CD4-positive, alpha-beta T cell treated with Interleukin-4 for 1 hour (primary cell): Measurements from ENCODE around the gene HTRA3.

Experiments used
- DNase-seq, 2 donors: peaks; one replicate each; pipeline ENCODE4 v3.0.0-alpha.2; 2020 to 2022

HTRA3 gene

DNA sequence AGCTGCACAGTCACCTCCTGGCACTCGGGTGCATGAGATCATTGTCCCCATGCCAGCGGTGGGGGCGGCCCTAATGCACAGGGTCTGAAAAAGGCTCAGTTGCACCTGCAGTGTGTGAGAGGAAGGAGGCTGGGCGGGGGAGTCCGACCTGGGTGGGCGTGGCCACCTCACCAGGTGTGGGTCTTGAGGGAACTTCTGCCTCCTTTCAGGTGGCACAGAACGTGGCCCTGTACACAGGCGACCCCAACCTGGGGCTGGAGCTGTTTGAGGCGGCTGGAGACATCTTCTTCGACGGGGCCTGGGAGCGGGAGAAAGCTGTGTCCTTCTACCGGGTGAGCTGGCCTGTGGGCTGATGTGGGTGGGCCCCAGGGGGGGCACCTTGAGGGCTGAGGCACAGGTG is 34.3 kb upstream of the HTRA3 start:
- no peak for DNase-seq

DNA sequence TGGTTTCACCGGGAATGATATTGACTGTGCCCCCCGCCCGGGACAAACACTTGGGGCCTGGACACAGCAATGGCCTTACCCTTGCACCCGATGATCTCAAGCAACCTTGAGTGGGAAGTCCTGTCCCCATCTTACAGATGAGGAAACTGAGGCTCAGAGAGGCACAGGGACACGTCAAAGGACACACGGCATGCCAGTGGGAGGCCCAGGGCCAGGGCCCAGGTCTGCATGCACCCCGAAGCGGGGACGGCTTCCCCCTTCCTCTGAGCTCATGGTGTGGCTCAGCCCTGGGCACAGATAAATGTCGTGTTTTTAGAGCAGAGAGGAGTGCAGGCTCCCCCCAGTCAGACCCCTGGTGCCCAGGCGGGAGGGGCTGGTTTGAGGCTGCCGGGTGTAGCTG is 33.9 kb upstream of the HTRA3 start:
- no peak for DNase-seq

DNA sequence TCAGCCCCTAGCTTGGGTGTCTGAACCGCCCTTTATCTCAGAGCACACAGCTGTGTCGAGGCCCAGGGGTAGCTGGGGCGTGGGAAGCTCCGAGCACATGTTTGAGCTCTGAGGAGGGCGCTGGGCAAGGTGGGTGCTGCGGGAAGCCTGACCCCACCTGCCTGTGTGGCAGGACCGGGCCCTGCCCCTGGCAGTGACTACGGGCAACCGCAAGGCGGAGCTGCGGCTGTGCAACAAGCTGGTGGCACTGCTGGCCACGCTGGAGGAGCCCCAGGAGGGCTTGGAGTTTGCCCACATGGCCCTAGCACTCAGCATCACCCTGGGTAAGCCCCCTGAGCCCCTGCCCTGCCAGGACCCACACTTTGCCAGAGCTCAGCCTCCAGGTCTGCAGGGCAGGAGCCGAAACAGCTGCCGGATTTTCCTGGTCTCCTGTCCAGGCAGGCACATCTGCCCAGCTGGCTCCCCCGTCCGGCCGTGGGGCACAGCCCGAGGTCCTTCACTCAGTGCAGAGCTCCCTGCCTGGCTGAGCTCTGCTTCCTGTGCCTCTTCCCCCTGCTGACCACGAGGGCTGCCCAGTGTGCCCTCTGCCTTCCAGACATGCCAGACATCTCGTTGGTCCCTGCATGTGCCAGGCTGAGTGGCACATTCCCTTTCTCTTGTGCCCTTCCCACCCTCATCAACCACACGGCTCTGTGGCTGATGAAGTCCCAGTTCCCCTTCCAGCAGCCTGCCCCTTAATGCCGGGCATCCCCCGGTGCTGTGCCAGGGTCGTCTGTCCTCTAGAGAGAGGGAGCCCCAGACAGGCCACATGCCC is 33.2 kb upstream of the HTRA3 start:
- no peak for DNase-seq

DNA sequence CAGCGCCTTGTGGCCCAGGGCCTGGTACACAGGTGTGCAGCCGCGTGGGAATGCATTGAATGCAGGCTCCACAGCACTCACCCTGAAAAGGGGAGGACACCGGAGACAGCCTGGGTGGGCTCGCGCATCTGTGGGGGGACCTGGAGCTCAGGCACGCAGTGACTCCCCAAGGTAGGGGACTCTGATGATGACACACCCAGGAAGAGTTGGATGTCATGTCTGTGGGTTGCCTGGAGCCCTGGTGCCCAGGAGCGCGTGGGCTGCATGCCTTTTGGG is 32.7 kb upstream of the HTRA3 start:
- no peak for DNase-seq

DNA sequence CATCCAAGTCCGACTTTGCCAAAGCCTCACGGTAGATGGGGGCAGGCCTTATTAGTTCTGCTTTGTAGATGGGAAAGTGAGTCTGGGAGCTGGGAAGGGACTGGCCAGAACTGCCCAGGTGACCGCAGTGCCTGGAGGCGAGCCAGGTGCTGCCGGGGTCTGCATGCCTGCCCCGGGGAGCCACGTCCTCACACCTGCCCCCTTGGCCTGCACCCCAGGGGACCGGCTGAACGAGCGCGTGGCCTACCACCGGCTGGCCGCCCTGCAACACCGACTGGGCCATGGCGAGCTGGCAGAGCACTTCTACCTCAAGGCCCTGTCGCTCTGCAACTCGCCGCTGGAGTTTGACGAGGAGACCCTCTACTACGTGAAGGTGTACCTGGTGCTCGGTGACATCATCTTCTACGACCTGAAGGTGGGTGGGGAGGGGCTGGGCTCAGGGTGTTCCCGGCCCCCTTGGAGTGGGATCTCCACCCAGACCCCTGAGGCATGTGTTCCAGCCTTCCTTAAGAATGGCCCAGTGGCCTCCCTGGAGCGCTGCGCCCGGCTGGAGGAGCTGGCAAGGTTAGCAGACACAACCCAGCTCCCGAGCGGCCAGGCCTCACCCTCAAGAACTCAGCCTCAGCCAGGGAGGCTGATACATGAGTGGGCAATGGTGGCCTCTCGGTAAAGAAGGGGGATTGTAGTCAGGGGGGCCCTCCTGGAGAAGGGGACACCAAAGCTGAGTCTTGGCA is 32.1 kb upstream of the HTRA3 start:
- DNase-seq, result no peak

DNA sequence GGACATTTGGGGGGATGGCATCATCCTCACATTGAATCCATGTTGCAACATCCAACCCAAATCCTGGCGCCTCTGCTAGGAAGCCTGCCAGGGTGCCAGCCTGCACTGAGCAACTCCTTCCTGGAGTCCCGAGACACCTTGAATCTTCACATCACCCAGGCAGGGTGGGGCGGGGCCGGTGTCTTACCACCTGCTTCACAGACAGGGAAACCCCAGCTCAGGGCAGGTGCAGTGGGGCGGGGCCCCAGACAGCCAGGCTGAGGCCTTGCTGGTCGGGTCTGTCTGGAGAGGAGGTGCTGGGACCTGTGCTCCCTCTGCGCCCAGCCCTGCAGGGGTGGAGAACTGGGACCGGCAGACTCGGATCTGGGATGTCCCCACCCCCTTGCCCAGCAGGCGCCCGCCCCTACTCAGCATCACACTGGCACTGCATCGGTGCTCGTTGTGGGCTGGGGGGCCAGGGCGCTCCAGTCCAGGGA is 31.5 kb upstream of the HTRA3 start:
- peak in 1 of 2 donors; percentile 41 for DNase-seq

DNA sequence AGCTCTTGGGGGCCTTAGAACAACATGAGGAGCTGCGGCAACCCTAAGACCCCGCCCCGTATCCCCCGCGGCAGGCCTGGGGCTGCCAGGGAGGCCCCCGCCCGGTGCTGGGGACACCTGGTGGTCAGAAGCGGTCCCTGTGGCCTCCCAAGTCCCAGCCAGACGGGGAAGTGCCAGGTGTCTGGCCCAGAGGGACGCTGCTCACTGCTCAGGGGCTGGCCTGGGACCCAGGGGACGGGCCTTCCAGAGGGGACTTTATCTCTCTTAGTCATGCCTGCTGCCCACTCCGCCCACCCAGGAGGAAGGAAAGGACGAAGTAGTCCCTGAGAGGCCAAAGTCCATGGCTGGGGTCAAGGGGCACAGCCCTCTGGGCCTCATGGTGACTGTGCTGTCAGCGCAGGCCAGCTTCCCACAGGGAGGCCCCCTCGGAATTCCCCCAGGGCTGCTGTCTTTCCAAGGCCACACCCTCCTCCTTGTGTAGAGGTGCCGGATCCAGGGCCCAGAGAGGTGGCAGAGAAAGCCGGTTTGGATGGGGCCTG is 31.0 kb upstream of the HTRA3 start:
- DNase-seq, result no peak

DNA sequence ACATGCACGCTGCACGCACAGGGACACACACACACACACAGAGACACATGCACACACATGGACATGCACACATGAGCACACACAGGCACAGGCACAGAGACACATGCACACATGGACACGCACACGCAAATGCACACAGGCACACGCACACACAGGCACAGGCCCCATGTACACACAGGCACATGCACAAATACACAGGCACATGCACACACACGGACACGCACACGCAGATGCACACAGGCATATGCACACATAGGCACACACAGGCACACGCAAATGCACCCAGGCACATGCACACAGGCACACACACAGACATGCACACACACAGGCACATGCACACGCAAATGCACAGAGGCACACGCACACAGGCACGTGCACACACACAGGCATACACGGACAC is 30.3 kb upstream of the HTRA3 start:
- DNase-seq, result no peak

DNA sequence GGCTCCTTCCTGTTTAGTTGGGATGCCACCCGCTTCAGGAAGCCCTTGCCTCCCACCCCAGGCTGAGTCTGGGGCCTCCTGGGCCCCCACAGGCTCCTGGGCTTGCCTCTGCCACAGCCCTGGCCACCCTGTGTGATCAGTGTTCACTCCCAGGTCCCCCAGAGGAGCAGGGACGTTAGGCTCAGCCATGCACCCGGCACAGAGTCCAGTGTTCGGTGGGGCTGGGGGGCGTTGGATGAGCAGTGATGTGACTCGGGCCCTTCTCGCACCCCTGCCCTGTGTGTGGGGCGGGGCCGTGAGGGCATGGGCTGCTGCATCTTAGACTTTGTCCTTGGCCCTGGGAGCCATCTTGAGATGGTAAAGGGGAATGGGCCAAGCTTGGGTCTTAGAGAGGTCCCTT is 29.9 kb upstream of the HTRA3 start:
- no peak for DNase-seq

DNA sequence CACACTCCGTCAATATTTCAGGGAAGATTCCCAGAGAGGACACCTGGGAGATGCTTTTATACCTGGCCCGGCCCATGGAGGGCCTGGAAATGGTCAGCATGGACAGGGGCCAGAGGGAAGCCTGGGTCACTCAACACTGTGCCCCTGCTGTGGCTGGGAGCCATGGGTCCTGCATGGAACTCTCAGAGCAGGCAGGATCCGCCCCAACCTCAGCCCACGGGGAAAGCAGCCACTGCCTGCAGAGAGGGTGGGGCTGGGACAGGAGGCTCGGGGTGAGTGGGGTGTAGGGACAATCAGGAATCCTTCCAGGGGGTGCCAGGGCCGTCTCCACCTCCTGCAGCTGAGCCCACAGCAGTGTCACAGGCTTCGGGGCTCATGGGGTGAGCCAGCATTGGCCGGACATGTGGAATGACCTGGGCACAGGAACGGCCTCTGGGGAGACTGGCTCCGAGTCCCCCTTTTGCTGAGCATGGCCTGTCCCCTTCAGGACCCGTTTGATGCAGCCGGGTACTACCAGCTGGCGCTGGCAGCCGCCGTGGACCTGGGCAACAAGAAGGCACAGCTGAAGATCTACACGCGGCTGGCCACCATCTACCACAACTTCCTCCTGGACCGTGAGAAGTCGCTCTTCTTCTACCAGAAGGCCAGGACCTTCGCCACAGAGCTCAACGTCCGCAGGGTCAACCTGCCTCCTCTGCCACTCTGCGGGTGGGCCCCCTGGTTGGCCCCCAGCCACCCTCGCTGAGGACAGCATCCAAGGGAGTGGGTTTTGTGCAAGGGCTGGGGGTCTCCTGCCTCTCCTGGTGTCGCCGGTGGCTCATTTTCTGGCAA is 29.1 kb upstream of the HTRA3 start:
- DNase-seq, result no peak

DNA sequence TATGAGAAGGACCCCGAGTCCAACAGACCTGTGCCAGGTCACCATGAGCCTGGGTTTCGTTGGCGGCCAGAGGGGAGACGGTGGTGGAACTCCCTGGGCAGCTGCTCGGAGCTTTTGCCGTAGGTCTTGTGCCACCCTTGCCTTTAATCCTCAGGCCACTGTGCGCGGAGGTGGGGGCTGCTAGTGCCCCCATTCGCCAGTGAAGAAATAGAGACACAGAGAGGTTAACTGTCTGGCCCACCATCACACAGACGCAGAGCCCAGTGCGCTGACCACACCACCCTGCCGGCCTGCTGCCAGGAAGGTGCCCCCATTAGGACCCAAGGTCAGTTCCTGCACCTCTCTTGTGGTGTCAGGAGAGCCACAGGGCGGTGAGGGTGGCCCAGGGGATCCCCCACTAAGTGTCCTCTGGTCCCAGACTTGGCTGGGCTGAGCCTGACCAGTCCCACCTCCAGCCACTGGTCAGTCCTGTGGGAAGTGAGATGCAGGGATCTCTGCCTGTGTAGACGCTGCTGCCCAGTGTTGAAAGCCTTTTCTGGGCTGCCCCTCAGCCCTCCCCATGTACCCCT is 28.3 kb upstream of the HTRA3 start:
- no peak for DNase-seq

DNA sequence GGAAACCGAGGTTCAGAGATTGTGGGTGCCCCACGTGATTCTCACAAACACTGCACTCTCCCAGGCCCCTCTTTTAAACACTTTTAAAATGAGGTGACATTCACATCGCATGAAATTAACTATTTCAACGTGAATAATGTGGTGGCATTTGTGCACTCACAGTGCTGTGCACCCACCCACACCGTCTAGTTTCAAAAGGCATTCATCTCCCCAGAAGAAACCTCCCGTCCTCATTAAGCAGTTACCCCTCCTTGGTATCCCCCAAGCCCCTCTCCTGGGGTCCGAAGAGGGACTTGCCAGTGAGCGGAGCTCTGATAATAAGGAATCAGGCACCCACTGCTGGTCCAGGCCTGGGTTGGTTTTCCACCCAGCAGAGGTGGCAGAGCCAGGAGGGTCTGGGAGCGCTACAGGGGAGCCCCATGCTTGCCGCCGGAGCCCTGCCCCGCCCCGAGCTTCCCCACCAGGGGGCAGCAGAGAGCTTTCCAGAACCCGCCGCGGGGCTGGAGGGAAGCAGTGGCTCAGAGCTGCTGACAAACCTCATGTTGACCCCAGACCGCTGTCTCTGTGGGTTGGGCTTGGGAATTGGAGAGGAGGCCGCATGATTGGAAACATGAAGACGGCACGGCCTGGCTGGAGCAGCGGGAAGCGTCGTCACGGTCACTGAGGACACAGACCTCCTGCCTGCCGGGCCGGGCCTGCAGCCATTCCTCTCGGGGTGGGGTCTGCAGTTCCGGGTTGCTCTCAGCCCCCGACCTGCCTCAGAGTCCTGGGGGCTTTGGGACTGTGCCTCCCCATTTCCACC is 27.5 kb upstream of the HTRA3 start:
- DNase-seq, result peak; percentile 68 to 71

DNA sequence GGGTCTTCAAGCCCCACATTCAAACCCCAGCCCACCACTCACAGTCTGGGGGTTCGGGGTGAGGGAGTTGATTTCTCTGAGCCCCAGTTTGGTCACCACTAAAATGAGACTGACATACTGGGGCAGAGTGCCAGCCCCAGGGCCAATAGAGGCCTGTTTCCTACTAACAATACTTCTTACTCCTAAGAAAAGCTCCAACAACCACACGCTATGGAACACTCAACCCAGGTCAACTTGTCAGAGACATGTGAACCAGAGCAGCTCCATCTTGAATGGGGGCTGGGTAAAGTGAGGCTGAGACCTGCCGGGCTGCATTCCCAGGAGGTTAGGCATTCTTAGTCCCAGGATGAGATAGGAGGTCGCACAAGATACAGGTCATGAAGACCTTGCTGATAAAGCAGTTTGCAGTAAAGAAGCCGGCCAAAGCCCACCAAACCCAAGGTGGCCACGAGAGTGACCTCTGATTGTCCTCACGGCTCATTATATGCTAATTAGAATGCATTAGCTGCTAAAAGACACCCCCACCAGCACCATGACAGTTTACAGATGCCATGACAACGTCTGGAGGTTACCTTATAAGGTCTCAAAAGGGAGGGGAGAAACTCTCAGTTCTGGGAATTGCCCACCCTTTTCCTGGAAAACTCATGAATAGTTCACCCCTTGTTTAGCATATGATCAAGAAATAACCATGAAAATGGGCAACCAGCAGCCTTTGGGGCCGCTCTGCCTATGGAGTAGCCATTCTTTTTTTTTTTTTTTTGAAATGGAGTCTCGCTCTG is 26.6 kb upstream of the HTRA3 start:
- DNase-seq, result no peak

DNA sequence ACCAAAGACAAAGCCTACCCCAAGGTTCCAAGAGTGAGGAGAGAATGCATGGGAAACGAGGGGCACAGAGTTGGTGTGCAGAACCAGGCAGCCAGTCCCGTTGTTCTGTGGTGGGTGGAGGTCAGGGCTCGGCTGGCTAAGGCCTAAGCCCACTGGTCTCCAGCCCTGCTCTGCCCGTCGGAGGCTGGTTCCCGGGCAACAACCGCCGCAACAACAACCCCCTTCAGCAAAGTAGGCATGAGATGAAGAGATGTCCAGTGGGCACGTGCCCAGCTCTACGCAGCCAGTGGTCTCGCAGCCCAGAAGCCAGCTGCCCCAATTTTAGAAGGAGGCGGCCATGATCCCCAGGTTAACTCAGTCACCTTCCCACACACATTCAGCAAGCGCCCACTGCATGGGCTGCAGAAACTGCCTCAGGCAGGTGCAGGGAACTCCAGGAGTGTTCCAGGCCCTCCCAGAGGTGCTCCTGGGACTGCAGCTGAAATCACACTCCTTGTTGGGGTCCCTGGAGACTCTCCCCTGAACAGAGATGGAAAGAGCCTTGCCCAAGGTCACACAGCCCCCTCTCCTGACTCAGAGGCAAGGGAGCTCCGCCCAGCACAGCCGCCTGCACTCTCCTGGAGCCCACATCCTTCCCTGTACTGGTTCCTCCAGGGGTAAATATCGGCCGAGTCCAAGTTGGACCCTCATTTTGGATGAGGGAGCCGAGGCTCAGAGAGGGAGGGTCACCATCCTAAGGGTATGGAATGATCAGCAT is 25.4 kb upstream of the HTRA3 start:
- no peak for DNase-seq

DNA sequence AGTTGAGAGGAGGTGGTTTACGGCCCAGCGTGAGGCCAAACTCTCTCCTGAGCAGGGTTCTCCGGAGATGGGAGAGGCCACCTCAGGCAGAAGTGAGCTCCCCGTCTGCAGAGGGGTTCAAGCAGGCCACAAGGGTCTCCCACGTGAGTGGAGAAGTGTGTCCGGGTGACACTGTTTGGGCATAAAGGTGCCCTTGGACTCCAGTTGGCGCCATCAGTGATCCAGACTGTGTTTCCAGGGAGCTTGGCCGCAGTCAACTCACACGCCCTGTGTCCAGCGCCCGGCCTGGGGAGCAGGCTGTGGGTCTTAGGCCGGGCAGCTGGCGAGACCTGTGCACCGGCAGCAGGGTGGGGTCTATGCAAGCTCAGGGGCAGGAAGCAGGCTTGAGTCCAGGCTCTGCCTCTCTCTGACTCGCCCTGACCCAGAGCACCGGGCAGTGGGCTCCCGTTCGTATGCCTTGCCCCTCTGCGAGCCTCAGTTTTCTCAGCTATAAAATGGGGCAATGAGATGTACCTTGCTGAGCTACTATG is 24.6 kb upstream of the HTRA3 start:
- DNase-seq, result no peak

DNA sequence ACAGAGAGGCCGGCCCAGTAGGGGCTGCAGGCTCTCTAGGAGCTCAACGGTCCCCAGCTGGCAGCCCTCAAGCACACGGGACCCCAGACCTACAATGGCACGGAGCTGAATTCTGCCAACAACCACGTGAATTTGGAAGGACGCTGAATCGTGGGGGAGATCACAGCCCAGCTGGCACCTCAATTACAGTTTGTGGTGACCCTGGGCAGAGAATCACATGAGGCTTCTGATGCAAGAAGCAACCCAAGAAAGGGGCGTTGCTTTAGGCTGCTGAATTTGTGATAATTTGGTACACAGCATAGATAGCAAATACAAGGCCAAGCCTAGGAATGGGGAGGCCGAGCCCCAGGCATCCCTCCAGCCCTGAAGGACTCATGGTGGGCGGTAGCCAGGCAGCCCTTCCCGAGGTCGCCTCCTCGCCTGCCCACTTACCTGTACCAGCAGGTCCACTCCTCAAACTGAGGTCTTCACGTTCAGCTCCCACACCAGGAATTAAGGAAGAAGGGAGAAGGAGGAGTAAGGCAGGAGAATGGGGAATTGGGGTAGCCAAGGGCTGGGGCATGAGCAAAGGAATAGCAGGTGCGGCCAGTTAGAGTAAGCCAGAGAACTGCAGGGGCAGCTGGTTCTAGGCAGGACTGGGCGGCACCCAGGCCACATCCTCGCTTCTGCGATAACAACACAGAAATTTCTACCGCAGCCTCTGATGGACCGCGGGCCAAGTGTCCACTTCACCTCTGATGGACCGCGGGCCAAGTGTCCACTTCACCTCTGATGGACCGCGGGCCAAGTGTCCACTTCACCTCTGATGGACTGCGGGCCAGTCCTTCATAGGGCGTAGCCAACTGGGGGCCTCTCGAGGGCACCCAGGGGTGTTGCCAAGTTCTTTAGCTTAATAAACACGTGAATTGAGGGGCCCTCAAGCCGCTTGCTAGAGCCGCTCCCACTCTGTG is 23.4 kb upstream of the HTRA3 start:
- no peak for DNase-seq

DNA sequence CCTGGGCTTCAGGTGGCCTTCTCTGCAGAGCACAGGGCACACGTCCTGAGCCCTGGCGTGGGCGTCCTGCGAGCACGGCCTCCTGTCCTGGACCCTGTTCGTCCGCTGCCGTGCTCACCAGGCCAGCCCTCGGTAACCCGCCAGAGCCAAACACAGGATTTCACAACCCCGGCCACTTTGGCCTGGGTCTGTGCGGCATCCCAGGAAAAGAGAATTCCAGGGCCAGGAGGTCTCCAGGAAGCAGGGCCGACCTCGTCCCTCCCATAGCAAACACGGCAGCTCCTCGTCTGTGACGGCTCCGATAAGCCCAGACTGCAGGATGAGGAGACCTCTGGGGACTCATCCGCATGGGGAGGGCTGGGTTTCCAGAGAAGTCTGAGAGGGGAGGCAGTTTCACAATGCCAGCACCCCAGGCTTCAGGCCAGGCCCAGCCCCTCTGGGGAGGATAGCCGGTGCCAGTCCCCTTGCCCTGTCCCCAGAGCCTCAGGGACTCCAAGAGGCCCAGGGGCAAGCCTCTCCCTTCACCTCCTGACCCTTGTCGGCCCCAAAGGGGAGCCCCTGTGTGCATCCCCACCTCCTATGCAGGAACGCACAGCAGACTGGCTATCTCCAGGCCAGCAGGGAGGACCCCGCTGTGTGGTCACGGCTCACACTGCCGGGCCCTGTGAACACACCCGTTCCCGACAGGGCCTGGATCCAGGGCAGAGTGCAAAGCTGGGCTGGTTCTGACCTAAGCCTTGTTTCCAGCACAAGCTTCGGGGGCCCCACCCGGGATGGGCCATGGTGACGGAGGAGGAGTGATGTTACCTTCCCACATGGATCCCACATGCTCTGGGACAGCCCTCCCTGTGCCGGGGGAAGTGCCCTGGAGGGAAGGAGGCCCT is 22.3 kb upstream of the HTRA3 start:
- DNase-seq, result no peak

DNA sequence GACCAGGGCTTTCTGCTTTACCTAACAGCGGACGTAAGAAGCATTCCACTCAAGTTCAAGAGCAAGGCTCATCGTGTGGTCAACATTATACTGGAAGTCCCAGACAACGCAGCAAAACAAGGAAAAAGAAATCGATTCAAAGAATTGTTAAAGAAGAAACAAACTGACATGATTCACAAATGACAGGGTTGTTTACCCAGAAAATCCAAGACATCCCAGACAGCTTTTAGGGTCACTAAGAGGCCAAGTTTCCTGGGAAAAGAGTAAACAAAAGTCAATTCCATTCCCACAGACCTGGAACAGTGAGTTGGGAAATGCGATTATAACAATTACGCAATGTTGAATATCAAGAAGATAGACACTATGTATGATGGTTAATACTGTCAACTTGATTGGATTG is 21.5 kb upstream of the HTRA3 start:
- DNase-seq, result no peak
